KMS-11 (cell line): Measurements from ENCODE around the gene CAPN11.

Experiments
- H2AFZ ChIP-seq: fragments of 200-600 bp; sonication (generic); 2 replicates; pipeline ENCODE4 v1.6.1; 2016; ENCODE audit warnings: antibody characterized with exemption, mixed run types, low read depth
- H3K27ac ChIP-seq: fragments of 200-600 bp; sonication (generic); 2 replicates; pipeline ENCODE4 v1.6.1; 2016; ENCODE audit warnings: mild to moderate bottlenecking, mixed run types
- H3K27me3 ChIP-seq: fragments of 200-600 bp; sonication (generic); 2 replicates; pipeline ENCODE4 v1.6.1; 2017; ENCODE audit warnings: mild to moderate bottlenecking, low read depth, mixed run types, moderate library complexity; ENCODE audit not compliant: insufficient read depth
- H3K36me3 ChIP-seq: fragments of 200-600 bp; sonication (generic); 2 replicates; pipeline ENCODE4 v1.6.1; 2017; ENCODE audit warnings: mild to moderate bottlenecking, mixed run types; ENCODE audit not compliant: insufficient read depth
- H3K4me1 ChIP-seq: fragments of 200-600 bp; sonication (generic); 2 replicates; pipeline ENCODE4 v1.6.1; 2016; ENCODE audit warnings: mild to moderate bottlenecking, low read depth, mixed run types; ENCODE audit not compliant: poor library complexity, severe bottlenecking
- H3K4me2 ChIP-seq: fragments of 200-600 bp; sonication (generic); 2 replicates; pipeline ENCODE4 v1.7.0; 2016; ENCODE audit warnings: mild to moderate bottlenecking, mixed run types
- H3K4me3 ChIP-seq: fragments of 200-600 bp; sonication (generic); IDR thresholded peaks from 2 replicates; pipeline ENCODE4 v1.6.1; 2017; ENCODE audit warnings: low read depth, low read length, mixed read lengths; ENCODE audit not compliant: insufficient read depth
- H3K79me2 ChIP-seq: fragments of 200-600 bp; sonication (generic); 2 replicates; pipeline ENCODE4 v1.6.1; 2016; ENCODE audit warnings: low read depth, mixed run types; ENCODE audit not compliant: insufficient read depth
- H3K9ac ChIP-seq: fragments of 200-600 bp; sonication (generic); 2 replicates; pipeline ENCODE4 v1.6.1; 2016; ENCODE audit warnings: mild to moderate bottlenecking, mixed run types
- H4K20me1 ChIP-seq: fragments of 200-600 bp; sonication (generic); 2 replicates; pipeline ENCODE4 v1.6.1; 2016; ENCODE audit warnings: mild to moderate bottlenecking, mixed run types; ENCODE audit not compliant: insufficient read depth
- TF ChIP-seq, protein P1 (sequence below): fragments of 200-600 bp; sonication (generic); conservative IDR thresholded peaks from 2 replicates; pipeline ENCODE4 v1.6.1; 2017; ENCODE audit warnings: low read depth, mild to moderate bottlenecking, antibody characterized with exemption, low read length, moderate library complexity, mixed read lengths

Gene CAPN11

GRCh38 chr6:44149369-44150012 lies 9.1 kb upstream of the CAPN11 start:
- Histone ChIP-seq H3K36me3 (no peaks in the 10 kb centered on the region), H3K27me3 (no peaks in the 10 kb centered on the region), H3K4me3 (no peak overlapping the region), H3K4me2 (no peak overlapping the region), H4K20me1 (no peaks in the 10 kb centered on the region), H3K9ac (no peak overlapping the region), H3K4me1 (no peaks in the 10 kb centered on the region), H3K79me2 (no peaks in the 10 kb centered on the region), H3K27ac (no peak overlapping the region), H2AFZ (no peak overlapping the region)
- TF ChIP-seq, protein P1, sequence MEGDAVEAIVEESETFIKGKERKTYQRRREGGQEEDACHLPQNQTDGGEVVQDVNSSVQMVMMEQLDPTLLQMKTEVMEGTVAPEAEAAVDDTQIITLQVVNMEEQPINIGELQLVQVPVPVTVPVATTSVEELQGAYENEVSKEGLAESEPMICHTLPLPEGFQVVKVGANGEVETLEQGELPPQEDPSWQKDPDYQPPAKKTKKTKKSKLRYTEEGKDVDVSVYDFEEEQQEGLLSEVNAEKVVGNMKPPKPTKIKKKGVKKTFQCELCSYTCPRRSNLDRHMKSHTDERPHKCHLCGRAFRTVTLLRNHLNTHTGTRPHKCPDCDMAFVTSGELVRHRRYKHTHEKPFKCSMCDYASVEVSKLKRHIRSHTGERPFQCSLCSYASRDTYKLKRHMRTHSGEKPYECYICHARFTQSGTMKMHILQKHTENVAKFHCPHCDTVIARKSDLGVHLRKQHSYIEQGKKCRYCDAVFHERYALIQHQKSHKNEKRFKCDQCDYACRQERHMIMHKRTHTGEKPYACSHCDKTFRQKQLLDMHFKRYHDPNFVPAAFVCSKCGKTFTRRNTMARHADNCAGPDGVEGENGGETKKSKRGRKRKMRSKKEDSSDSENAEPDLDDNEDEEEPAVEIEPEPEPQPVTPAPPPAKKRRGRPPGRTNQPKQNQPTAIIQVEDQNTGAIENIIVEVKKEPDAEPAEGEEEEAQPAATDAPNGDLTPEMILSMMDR: no peak

DNA sequence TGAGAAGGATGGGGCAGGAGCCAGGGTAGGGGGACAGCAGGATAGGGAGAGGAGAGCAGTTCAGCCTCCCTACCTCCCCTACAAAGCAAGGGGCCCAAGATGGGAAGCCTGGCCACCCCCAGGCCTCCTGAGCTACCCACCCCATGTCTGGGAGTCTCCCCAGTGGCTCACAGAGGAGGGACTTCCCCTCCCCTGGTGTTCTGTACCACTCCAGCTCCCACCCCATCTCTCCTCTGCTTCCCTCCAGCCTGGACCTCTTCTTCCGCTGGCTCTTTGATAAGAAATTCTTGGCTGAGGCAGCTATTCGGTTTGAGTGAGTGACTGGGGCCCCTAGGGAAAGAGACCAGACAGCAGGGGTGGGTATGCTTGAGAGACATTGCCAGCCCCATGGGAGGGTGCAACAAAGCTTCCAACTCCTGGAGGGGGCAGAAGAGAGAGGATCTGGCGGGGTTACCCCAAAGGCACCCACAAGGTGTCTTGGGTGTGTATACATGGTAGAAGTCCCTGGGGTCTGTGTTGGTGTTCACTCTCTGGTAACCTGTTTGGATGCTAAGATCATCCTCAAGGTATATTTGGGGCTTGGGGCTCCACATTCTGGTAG lies 8.2 kb upstream of the CAPN11 start:
- Histone ChIP-seq H3K4me2 (no peak overlapping the region), H3K4me3 (no peak overlapping the region), H4K20me1 (no peaks in the 10 kb centered on the region), H3K79me2 (no peaks in the 10 kb centered on the region), H2AFZ (no peak overlapping the region), H3K9ac (no peak overlapping the region), H3K36me3 (no peaks in the 10 kb centered on the region), H3K27ac (no peak overlapping the region), H3K4me1 (no peaks in the 10 kb centered on the region), H3K27me3 (no peaks in the 10 kb centered on the region)
- TF ChIP-seq, protein P1: no peak

- Histone ChIP-seq H3K79me2 (no peaks in the 10 kb centered on the region), H3K27me3 (no peaks in the 10 kb centered on the region), H3K36me3 (no peaks in the 10 kb centered on the region), H3K4me2 (no peak overlapping the region), H2AFZ (no peak overlapping the region), H4K20me1 (no peaks in the 10 kb centered on the region), H3K9ac (no peak overlapping the region), H3K27ac (no peak overlapping the region), H3K4me1 (no peaks in the 10 kb centered on the region), H3K4me3 (no peak overlapping the region)
- TF ChIP-seq, protein P1: peak; percentile 95
Measured at GRCh38 chr6:44151348-44152108, 7.1 kb upstream of the CAPN11 start.

DNA sequence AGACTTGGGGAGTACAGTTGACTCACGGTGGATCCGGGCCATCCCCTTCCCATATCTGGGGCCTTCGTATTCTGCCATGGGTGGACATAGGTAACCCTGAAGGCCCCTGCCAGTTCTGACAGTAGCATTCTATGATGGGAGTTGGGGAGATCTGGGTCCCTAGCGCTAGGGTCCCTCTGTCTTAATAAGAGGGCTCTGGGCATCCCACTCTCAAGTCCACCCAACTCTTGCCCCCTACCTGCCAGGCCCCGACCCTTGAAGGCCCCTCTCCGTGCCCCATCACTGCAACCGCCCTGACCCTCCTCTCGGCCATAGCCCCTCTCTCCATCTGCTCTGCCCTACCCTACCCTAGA lies 6.5 kb upstream of the CAPN11 start:
- no peaks in the 10 kb centered on the region for H3K4me1 ChIP-seq
- no peak overlapping the region for H3K4me3 ChIP-seq
- no peak overlapping the region for H3K27ac ChIP-seq
- no peaks in the 10 kb centered on the region for H4K20me1 ChIP-seq
- no peaks in the 10 kb centered on the region for H3K27me3 ChIP-seq
- no peak overlapping the region for H3K9ac ChIP-seq
- no peak overlapping the region for H3K4me2 ChIP-seq
- no peaks in the 10 kb centered on the region for H3K79me2 ChIP-seq
- H2AFZ ChIP-seq: no peak overlapping the region
- TF ChIP-seq, protein P1: peak; percentile 7; the same call in 1 of the 2 replicates
- no peaks in the 10 kb centered on the region for H3K36me3 ChIP-seq
